HL-60 (cell line): ENCODE data around the gene MAN2B2.
A peak's percentile ranks its signal among the peaks of the same experiment; 100 is the strongest.

Source experiments
- CTCF ChIP-seq: IDR thresholded peaks from one replicate; pipeline ENCODE4 v1.5.1; 2011; ENCODE audit warnings: low read length, control low read depth, inconsistent platforms; ENCODE audit not compliant: insufficient read depth
- POLR2AphosphoS5 ChIP-seq: IDR thresholded peaks from 2 replicates; pipeline ENCODE4 v1.6.1; 2012; ENCODE audit warnings: low read depth
- REST ChIP-seq: IDR thresholded peaks from 2 replicates; pipeline ENCODE4 v1.6.1; 2012; ENCODE audit warnings: low read depth; ENCODE audit not compliant: insufficient replicate concordance

GRCh38 chr4:6640292-6641163, 65.5 kb downstream of the MAN2B2 start, which contains the start of gene MRFAP1:
- TF ChIP-seq CTCF (no peak), POLR2AphosphoS5 (peak; percentile 82), REST (peak; percentile 73)
